ENCODE results near the gene C17orf58.

The C17orf58 gene

DNA sequence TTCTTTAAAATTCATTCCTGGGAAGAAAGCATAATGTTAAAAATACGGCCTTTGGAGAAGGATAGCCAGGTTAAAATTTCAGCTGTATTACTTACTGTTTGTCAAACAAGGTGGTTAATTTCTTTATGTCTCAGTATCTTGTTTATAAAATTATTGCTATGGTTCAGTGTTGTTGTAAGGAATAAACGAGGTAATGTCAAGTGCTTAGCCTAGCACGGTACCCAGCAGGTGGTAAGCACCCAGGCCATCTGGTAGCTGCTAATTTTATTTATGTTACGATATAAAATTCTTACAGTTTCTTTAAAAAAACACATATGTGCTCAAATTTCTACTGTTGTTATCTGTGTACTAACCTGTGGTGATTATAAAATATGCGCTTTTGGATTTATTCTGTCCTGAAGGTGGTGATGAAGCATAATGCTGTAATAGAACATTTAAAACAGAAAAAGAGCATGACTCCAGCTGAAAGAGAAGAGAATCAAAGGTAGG is 48.9 kb downstream of the C17orf58 start:
- DNase-seq: no peak

DNA sequence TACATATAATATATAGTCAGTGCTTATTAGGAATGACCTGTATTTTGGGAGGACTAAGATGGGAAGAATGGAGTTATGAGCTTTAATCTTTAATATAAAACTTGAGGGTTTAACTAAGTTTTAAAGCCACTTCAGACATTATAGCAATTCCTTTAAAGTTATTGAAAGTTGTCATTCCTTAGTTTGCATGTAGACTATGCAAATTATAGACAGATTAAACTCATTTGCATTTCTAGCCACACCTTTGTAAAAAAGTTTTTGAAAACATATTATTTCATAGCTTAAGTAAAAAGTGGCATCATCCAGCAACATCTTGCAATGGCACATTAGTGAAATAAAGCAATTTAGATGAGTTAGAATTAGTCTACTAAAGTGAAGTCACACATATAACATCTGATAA is 49.8 kb downstream of the C17orf58 start:
- no peak for DNase-seq

DNA sequence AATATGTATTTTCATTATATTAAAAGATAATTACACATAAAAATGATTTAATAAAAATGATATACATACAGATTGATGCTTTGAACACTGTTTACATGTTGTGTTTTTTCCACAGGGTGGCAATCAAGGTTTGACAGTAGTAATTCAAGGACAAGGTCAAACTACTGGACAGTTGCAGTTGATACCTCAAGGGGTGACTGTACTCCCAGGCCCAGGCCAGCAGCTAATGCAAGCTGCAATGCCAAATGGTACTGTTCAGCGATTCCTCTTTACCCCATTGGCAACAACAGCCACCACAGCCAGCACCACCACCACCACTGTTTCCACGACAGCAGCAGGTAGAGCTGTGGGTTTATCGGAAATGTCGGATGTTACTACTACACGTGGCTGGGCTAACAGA is 52.2 kb downstream of the C17orf58 start:
- DNase-seq: no peak

DNA sequence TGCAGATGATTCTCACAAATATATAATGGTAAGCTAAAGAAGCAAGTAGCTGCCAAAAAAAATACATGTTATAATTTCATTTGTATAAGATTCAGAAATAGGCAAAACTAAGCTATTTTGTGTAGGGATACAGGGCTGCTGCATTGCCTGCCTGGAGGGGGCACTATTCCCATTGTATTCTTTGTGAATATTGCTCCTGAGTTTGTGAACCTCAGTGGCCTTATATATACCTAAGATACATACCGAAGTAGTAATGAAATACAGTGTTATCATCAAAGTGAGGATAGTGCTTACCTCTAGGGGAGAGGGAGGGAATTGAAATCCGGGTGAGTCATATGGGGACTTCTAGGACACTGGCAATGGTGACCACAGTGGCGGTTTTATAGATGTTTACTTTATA is 53.5 kb downstream of the C17orf58 start:
- no peak for DNase-seq

Measured in activated CD4-positive, alpha-beta T cell treated with anti-CD3 and anti-CD28 coated beads, Interleukin-10, Interleukin-2, amounts not matched to agents 100 ng/mL and 50 ng/mL, durations not matched to agents 16 hours and 8 hours (primary cell).